ENCODE results near the gene NEK6.

Gene NEK6

GRCh38 chr9:124209774-124210173, 48.0 kb upstream of the NEK6 start:
- Histone ChIP-seq H3K4me2 (ENCODE audit: low read length) (peak overlapping the region; percentile 25; the same call in 1 of the 2 replicates), H3K4me3 (ENCODE audit: low read length) (no peak overlapping the region), H3F3A (ENCODE audit: control insufficient read depth, insufficient read depth) (peaks cover 19% of the 10 kb centered on the region; the same call in 1 of the 2 replicates), H3K27me3 (ENCODE audit: control insufficient read depth, low read length) (peaks cover 10% of the 10 kb centered on the region), H3K27ac (ENCODE audit: low read depth, low read length) (no peak overlapping the region), H3K36me3 (ENCODE audit: control insufficient read depth, low read length) (no peaks in the 10 kb centered on the region), H4K20me1 (ENCODE audit: control insufficient read depth, insufficient read depth, low read depth, low read length) (0 out of 2 replicates have a peak, but pooled peaks cover 5% of the 10 kb centered on the region), H3K9me2 (replicated peaks; ENCODE audit: control insufficient read depth, low read length) (no peaks in the 10 kb centered on the region), H3K9me3 (ENCODE audit: control insufficient read depth, insufficient read depth, low read length) (no peaks in the 10 kb centered on the region), H3K4me1 (ENCODE audit: control insufficient read depth, low read length) (peaks cover 91% of the 10 kb centered on the region), H3K79me2 (ENCODE audit: control insufficient read depth, low read length) (no peaks in the 10 kb centered on the region)
- TF ChIP-seq EZH2phosphoT487 (IDR thresholded peaks at IDR 0.05; ENCODE audit: borderline replicate concordance, low read length), result no peak
- TF ChIP-seq, protein P1, sequence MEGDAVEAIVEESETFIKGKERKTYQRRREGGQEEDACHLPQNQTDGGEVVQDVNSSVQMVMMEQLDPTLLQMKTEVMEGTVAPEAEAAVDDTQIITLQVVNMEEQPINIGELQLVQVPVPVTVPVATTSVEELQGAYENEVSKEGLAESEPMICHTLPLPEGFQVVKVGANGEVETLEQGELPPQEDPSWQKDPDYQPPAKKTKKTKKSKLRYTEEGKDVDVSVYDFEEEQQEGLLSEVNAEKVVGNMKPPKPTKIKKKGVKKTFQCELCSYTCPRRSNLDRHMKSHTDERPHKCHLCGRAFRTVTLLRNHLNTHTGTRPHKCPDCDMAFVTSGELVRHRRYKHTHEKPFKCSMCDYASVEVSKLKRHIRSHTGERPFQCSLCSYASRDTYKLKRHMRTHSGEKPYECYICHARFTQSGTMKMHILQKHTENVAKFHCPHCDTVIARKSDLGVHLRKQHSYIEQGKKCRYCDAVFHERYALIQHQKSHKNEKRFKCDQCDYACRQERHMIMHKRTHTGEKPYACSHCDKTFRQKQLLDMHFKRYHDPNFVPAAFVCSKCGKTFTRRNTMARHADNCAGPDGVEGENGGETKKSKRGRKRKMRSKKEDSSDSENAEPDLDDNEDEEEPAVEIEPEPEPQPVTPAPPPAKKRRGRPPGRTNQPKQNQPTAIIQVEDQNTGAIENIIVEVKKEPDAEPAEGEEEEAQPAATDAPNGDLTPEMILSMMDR (IDR thresholded peaks at IDR 0.05; ENCODE audit: low read depth, low read length, poor library complexity, severe bottlenecking), result no peak

DNA sequence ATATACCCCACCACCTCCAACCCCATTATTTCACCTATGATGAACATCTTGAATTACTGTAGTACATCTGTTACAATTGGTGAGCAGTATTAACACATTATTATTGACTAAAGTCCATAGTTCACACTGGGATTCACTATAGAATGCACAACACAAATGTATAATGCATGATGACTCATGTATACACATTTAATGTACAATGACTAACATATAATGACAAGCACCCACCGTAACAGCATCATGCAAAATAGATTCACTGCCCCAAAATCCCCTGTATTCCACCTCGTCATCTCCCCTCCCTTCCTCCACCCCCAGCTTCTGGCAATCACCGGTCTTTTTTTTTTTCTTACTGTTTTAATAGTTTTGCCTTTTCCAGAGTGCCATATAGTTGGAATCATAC, 47.1 kb upstream of the NEK6 start:
- TF ChIP-seq, protein P1 (IDR thresholded peaks at IDR 0.05; ENCODE audit: low read depth, low read length, poor library complexity, severe bottlenecking), result no peak
- TF ChIP-seq EZH2phosphoT487 (IDR thresholded peaks at IDR 0.05; ENCODE audit: borderline replicate concordance, low read length), result no peak
- Histone ChIP-seq H4K20me1 (ENCODE audit: control insufficient read depth, insufficient read depth, low read depth, low read length) (0 out of 2 replicates have a peak, but pooled peaks cover 4% of the 10 kb centered on the region), H3K27ac (ENCODE audit: low read depth, low read length) (no peak overlapping the region), H3K9me3 (ENCODE audit: control insufficient read depth, insufficient read depth, low read length) (no peaks in the 10 kb centered on the region), H3K79me2 (ENCODE audit: control insufficient read depth, low read length) (no peaks in the 10 kb centered on the region), H3K4me3 (ENCODE audit: low read length) (0 out of 2 replicates have a peak overlapping the region, but pooled peaks have one; percentile 12), H3F3A (ENCODE audit: control insufficient read depth, insufficient read depth) (peaks cover 17% of the 10 kb centered on the region; the same call in 1 of the 2 replicates), H3K4me2 (ENCODE audit: low read length) (peak overlapping the region; percentile 32), H3K4me1 (ENCODE audit: control insufficient read depth, low read length) (peaks cover 91% of the 10 kb centered on the region), H3K9me2 (replicated peaks; ENCODE audit: control insufficient read depth, low read length) (no peaks in the 10 kb centered on the region), H3K27me3 (ENCODE audit: control insufficient read depth, low read length) (peaks cover 6% of the 10 kb centered on the region), H3K36me3 (ENCODE audit: control insufficient read depth, low read length) (no peaks in the 10 kb centered on the region)

- Histone ChIP-seq H3K4me3 (ENCODE audit: low read length) (no peak overlapping the region), H3K36me3 (ENCODE audit: control insufficient read depth, low read length) (no peaks in the 10 kb centered on the region), H3K9me2 (replicated peaks; ENCODE audit: control insufficient read depth, low read length) (no peaks in the 10 kb centered on the region), H3K9me3 (ENCODE audit: control insufficient read depth, insufficient read depth, low read length) (no peaks in the 10 kb centered on the region), H3K27me3 (ENCODE audit: control insufficient read depth, low read length) (no peaks in the 10 kb centered on the region), H3F3A (ENCODE audit: control insufficient read depth, insufficient read depth) (peaks cover 15% of the 10 kb centered on the region), H4K20me1 (ENCODE audit: control insufficient read depth, insufficient read depth, low read depth, low read length) (no peaks in the 10 kb centered on the region), H3K4me1 (ENCODE audit: control insufficient read depth, low read length) (peaks cover 91% of the 10 kb centered on the region), H3K79me2 (ENCODE audit: control insufficient read depth, low read length) (no peaks in the 10 kb centered on the region), H3K4me2 (ENCODE audit: low read length) (no peak overlapping the region), H3K27ac (ENCODE audit: low read depth, low read length) (no peak overlapping the region)
- TF ChIP-seq, protein P1 (IDR thresholded peaks at IDR 0.05; ENCODE audit: low read depth, low read length, poor library complexity, severe bottlenecking), result no peak
- TF ChIP-seq EZH2phosphoT487 (IDR thresholded peaks at IDR 0.05; ENCODE audit: borderline replicate concordance, low read length), result no peak
Measured at GRCh38 chr9:124212381-124213050, 45.2 kb upstream of the NEK6 start.
